Head of caudate nucleus (tissue), 42 donors: Measurements from ENCODE around the gene IMPACT.

Source experiments
- DNase-seq, 42 donors: peaks; one replicate each; pipeline versions ENCODE4 v3.0.0 to v3.0.0-alpha.2; 2020 to 2021; ENCODE audit warnings: mixed read lengths in 7 of 42
- intact Hi-C: fragments of 100-400 bp; cut with DNase I; formaldehyde crosslinking; loops from one replicate; pipeline ENCODE4 v1.15.0; 2022

IMPACT gene

GRCh38 chr18:24502667-24503523 is 76.4 kb downstream of the IMPACT start:
- DNase-seq, result no peak
- intact Hi-C loops, result no loop called here
